Breast epithelium (tissue), 4 donors: ENCODE data around the gene LZTS2. TPM values are rescaled to one million over a fixed set of nuclear protein-coding genes. Genes with fewer than 3 reads are reported as not detected.

Experiments used
- DNase-seq, 2 donors: peaks; one replicate each; pipeline ENCODE4 v3.0.0-alpha.2; 2019; ENCODE audit warnings: low spot score in 2 of 2
- H3K27ac ChIP-seq, 2 donors: fragments of 200-600 bp; sonication (generic) in 1 of 2; one replicate each; pipeline ENCODE4 v1.5.1; 2016 to 2019; ENCODE audit warnings: mild to moderate bottlenecking in 1 of 2
- H3K27me3 ChIP-seq, 2 donors: fragments of 200-600 bp; sonication (generic) in 1 of 2; one replicate each; pipeline versions ENCODE4 v1.5.1 to v1.6.0; 2017 to 2019; ENCODE audit warnings: control low read depth in 1 of 2, mild to moderate bottlenecking in 1 of 2
- H3K36me3 ChIP-seq: fragments of 200-600 bp; one replicate; pipeline ENCODE4 v1.5.1; 2019
- H3K4me1 ChIP-seq, 2 donors: fragments of 200-600 bp; sonication (generic); one replicate each; pipeline ENCODE4 v1.5.1; 2016 to 2019; ENCODE audit warnings: control low read depth in 1 of 2
- H3K4me3 ChIP-seq, 3 donors: fragments of 200-600 bp; sonication (generic); 1 replicate in 2 of 3; 2 replicates in 1 of 3; pipeline ENCODE4 v1.5.1; 2016 to 2019; ENCODE audit warnings: mild to moderate bottlenecking in 3 of 3, moderate library complexity in 2 of 3
- H3K9me3 ChIP-seq, 2 donors: fragments of 200-600 bp; sonication (generic) in 1 of 2; one replicate each; pipeline ENCODE4 v1.5.1; 2016 to 2019; ENCODE audit warnings: control low read depth in 1 of 2
- CTCF ChIP-seq, 3 donors: fragments of 450-650 bp; IDR thresholded peaks; one replicate each; pipeline ENCODE4 v1.5.1; 2016 to 2017; ENCODE audit warnings: antibody characterized with exemption in 3 of 3, mild to moderate bottlenecking in 3 of 3, moderate library complexity in 3 of 3
- POLR2A ChIP-seq: fragments of 450-650 bp; IDR thresholded peaks from one replicate; pipeline ENCODE4 v1.6.1; 2016; ENCODE audit warnings: antibody characterized with exemption, mild to moderate bottlenecking, moderate library complexity
- POLR2AphosphoS5 ChIP-seq, 3 donors: sonication (generic); formaldehyde crosslinking; IDR thresholded peaks; one replicate each; pipeline ENCODE4 v1.6.1; 2017; ENCODE audit warnings: antibody characterized with exemption in 3 of 3
- intact Hi-C: fragments of 100-400 bp; cut with DNase I; formaldehyde crosslinking; loops from one replicate; pipeline ENCODE4 v1.15.1; 2023; ENCODE audit warnings: low total_unique reads
- total RNA-seq, 3 donors: library from RNA; depleted of rRNA; stranded (reverse); fragments of >200 nt; gene quantifications; one replicate each; pipeline ENCODE4 v1.1.0, GENCODE V29; 2016

The LZTS2 gene
- total RNA-seq, 3 donors from 2014 or later: 44.0 to 67.5 (median 61.3) TPM

DNA sequence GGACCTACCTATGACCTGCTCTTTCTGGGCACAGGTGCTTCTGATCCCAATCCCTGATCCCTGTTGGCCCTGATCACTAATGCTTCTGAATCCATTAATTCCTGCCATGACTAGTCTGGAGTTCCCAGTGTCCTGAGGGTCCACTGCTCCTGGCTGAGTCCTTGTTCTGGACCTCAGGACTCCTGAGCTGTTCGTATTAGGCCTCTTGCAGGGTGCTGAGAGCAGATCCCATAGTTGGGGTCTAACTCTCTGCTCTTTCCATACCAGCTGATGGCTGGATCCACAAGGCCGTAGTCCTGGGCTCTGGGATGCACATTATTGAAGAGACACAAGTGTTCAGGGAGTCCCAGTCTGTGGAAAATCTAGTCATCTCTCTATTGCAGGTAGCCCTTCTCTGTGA is 19.3 kb upstream of the LZTS2 start:
- H3K4me3 ChIP-seq: no peak overlapping the region
- H3K4me1 ChIP-seq: no peaks in the 10 kb centered on the region
- H3K9me3 ChIP-seq: no peaks in the 10 kb centered on the region
- no peak overlapping the region for H3K27ac ChIP-seq
- intact Hi-C loops: no loop called here
- DNase-seq: no peak
- H3K27me3 ChIP-seq: no peaks in the 10 kb centered on the region
- TF ChIP-seq POLR2A (no peak), POLR2AphosphoS5 (IDR thresholded peaks at IDR 0.05) (no peak), CTCF (IDR thresholded peaks at IDR 0.05) (no peak)
- H3K36me3 ChIP-seq: peaks cover 5% of the 10 kb centered on the region

DNA sequence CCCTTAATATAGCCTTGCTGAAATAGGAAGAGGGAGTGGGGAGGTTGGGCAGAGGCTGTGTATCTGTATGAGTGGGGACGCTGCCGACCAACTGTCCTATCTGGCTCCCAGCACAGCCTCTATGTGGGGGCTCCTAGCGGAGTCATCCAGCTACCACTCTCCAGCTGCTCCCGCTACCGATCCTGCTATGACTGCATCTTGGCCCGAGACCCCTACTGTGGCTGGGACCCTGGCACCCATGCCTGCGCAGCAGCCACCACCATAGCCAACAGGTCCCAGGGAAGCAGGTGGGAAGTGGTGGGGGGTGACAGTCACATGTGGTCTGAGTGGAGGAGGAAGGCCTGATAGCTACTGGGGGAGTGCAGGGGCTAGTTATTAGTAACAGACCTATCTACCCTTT is 18.9 kb upstream of the LZTS2 start:
- DNase-seq: no peak
- peaks cover 5% of the 10 kb centered on the region for H3K36me3 ChIP-seq
- H3K4me3 ChIP-seq: no peak overlapping the region
- no peaks in the 10 kb centered on the region for H3K27me3 ChIP-seq
- H3K4me1 ChIP-seq: no peaks in the 10 kb centered on the region
- intact Hi-C loops: no loop called here
- no peak overlapping the region for H3K27ac ChIP-seq
- no peak for TF ChIP-seq CTCF (IDR thresholded peaks at IDR 0.05)
- TF ChIP-seq POLR2AphosphoS5 (IDR thresholded peaks at IDR 0.05): no peak
- TF ChIP-seq POLR2A: no peak
- H3K9me3 ChIP-seq: no peaks in the 10 kb centered on the region

- Histone ChIP-seq H3K36me3 (peaks cover 5% of the 10 kb centered on the region), H3K27me3 (no peaks in the 10 kb centered on the region), H3K9me3 (no peaks in the 10 kb centered on the region), H3K4me1 (peaks cover 0 to under 1% of the 10 kb centered on the region in 2 donors), H3K4me3 (no peak overlapping the region), H3K27ac (no peak overlapping the region)
- intact Hi-C loops: no loop called here
- DNase-seq: no peak
- TF ChIP-seq POLR2AphosphoS5 (IDR thresholded peaks at IDR 0.05) (no peak), POLR2A (no peak), CTCF (IDR thresholded peaks at IDR 0.05) (no peak)
Observed at GRCh38 chr10:100981178-100981772, 18.3 kb upstream of the LZTS2 start.

- Histone ChIP-seq H3K9me3 (no peaks in the 10 kb centered on the region), H3K4me1 (peaks cover 8 to 10% of the 10 kb centered on the region in 2 donors), H3K27me3 (no peaks in the 10 kb centered on the region), H3K36me3 (peaks cover 5% of the 10 kb centered on the region), H3K27ac (no peak overlapping the region), H3K4me3 (no peak overlapping the region)
- no peak for TF ChIP-seq POLR2AphosphoS5 (IDR thresholded peaks at IDR 0.05)
- intact Hi-C loops: no loop called here
- DNase-seq: no peak
Observed at GRCh38 chr10:100982916-100983830, 16.4 kb upstream of the LZTS2 start.

- TF ChIP-seq CTCF (IDR thresholded peaks at IDR 0.05) (no peak), POLR2AphosphoS5 (IDR thresholded peaks at IDR 0.05) (no peak), POLR2A (no peak)
- H3K9me3 ChIP-seq: no peaks in the 10 kb centered on the region
- peaks cover 12 to 16% of the 10 kb centered on the region in 2 donors for H3K4me1 ChIP-seq
- no peaks in the 10 kb centered on the region for H3K27me3 ChIP-seq
- no peak overlapping the region for H3K27ac ChIP-seq
- peak in 1 of 2 donors; percentile 15 for DNase-seq
- H3K4me3 ChIP-seq: no peak overlapping the region
- intact Hi-C loops: no loop called here
- peaks cover 3% of the 10 kb centered on the region for H3K36me3 ChIP-seq
Observed at GRCh38 chr10:100983868-100984671, 15.5 kb upstream of the LZTS2 start.
